ENCODE measurements around the gene PAX2.
"Not testable (repeated sequence)": the region's sequence is repeated elsewhere in the genome, so short reads cannot be mapped to it uniquely, and the experiment has no call there.

PAX2 gene

DNA sequence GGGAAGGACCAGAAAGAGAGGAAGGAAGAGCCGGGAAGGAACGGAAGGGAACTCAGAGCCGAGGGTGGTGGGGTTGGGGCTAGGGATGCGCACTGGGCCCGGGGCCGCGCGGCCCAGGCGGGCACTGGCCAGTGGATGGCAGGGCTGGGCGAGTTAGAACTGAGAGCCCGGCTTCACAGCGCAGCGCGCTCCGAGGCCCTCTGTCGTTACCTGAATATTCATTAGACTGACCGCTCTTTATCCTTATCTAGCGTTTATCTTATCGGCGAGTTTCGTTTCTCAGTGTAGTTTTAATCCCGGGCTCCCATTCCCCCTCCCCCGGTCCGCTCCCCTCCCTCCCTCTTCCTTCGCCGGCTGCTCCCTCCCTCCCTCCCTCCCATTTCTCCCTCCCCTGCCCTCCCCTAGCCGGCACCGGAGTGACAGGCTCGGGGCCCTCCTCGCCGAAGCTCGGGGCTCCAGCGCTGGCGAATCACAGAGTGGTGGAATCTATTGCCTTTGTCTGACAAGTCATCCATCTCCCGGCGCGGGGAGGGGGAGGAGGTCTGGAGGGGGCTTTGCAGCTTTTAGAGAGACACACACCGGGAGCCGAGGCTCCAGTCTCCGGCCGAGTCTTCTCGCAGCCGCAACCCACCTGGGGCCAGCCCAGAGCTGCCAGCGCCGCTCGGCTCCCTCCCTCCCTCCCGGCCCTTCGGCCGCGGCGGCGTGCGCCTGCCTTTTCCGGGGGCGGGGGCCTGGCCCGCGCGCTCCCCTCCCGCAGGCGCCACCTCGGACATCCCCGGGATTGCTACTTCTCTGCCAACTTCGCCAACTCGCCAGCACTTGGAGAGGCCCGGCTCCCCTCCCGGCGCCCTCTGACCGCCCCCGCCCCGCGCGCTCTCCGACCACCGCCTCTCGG, at the start of gene PAX2:
TSS of gene PAX2 (plus strand) at position 596 of the 895 bp plus-strand sequence. CDS start 679 bp downstream, outside the sequence.
- FAIRE-seq: no peak

DNA sequence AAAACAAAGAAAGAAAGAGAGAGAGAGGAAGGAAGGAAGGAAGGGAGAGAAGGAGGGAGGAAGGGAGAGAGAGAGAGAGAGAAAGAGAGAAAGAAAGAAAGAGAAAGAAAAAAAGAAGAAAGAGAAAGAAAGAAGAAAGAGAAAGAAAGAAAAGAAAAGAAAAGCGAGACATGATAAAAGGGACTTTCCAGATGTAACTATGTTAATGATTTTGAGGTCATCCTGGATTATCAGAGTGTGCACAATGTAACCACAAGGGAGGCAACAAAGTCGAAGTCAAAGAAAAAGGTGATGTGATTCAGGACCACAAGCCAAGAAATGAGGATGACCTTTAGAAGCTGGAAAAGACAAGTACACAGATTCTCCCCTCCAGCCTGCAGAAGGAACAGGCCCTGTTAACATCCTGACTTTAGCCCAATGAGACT, 48.9 kb upstream of the PAX2 start:
- no peak for FAIRE-seq
- DNase-seq (ENCODE audit: insufficient read length, low spot score): no peak

More for the DNA sequence above, at the start of gene PAX2:
- no peak for DNase-seq (ENCODE audit: insufficient read length, low spot score)

DNA sequence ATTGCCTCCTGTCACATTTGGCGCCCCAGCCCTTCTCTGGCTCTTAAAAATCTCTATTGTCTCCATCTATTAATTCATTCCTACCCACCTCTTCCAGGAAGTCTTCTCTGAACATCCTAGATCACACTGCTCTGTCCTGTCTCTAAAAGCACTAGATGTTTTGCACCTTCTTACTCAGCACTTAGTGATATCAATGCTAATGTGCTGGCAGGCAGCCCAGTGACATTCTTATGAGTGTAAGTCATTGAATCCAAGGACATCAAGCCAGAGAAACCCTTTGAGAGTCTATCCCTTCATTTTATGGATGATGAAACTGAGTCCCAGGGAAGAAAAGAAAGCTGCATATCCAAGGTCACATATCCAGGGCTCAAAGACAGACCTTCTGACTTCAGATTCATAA, 48.3 kb upstream of the PAX2 start:
- FAIRE-seq: no peak
- DNase-seq (ENCODE audit: insufficient read length, low spot score): peak; percentile 29

DNA sequence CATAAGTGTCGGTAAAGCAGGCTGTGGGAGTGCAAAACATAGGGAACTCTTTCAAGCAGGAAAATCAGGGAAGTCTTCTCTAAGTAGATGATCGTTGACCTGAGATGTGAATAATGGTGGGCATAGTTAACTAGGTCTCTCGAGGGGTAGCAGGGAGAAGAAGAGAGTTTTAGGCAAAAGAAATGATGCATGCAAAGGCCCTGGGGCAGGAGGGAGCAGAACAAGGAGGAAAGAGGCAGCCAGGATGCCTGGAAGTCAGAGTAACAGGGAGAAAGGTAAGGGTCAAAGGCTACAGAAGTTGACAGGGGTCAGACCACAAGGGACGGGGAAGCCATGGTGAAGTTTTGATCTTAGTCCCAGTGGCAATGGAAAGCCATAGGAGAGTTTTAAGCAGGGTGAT, 47.8 kb upstream of the PAX2 start:
- DNase-seq (ENCODE audit: insufficient read length, low spot score) (no peak), FAIRE-seq (no peak)

DNA sequence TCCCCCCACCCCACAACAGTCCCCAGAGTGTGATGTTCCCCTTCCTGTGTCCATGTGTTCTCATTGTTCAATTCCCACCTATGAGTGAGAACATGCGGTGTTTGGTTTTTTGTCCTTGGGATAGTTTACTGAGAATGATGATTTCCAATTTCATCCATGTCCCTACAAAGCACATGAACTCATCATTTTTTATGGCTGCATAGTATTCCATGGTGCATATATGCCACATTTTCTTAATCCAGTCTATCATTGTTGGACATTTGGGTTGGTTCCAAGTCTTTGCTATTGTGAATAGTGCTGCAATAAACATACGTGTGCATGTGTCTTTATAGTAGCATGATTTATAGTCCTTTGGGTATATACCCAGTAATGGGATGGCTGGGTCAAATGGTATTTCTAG, 43.7 kb upstream of the PAX2 start:
- FAIRE-seq; DNase-seq (ENCODE audit: insufficient read length, low spot score): not testable (repeated sequence)

DNA sequence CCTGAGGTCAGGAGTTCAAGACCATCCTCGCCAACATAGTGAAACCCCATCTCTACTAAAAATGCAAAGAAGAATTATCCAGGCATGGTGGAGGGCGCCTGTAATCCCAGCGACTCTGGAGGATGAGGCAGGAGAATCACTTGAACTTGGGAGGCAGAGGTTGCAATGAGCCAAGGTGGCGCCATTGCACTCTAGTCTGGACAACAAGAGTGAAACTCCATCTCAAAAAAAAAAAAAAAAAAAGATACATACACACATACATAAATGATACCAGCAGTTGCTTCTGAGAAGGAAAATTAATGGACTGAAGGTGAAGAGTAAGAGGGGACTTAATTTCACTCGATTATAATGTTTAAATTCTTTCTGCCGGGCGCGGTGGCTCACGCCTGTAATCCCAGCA, 40.2 kb upstream of the PAX2 start:
- FAIRE-seq: no peak
- no peak for DNase-seq (ENCODE audit: insufficient read length, low spot score)

DNA sequence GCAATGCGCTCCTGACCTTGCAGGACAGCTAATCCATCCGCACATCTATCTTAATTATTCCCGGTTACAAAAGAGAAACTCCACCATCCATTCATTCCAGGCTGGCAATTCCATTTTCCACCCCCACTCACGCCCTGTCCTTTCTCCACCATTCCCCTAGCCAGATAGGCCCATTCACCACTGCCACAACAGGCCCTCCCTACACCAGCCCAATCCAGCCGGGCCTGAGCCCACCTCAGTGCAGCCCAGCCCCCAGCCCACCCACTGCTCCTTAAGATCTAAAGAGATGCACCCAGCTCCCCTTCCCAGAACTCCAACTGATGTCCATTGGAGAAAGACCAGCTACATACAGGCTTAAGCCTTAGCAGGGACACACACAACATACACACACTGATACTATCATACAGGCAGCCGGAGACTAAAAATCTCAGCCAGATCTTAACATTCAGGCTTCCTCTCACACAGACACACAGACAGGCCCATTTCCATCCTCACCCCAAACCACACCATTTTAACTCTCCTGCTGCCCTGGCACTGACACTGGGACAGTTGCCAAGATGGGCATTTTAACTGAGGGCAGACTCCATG, 38.0 kb upstream of the PAX2 start:
- no peak for DNase-seq (ENCODE audit: insufficient read length, low spot score)
- no peak for FAIRE-seq

DNA sequence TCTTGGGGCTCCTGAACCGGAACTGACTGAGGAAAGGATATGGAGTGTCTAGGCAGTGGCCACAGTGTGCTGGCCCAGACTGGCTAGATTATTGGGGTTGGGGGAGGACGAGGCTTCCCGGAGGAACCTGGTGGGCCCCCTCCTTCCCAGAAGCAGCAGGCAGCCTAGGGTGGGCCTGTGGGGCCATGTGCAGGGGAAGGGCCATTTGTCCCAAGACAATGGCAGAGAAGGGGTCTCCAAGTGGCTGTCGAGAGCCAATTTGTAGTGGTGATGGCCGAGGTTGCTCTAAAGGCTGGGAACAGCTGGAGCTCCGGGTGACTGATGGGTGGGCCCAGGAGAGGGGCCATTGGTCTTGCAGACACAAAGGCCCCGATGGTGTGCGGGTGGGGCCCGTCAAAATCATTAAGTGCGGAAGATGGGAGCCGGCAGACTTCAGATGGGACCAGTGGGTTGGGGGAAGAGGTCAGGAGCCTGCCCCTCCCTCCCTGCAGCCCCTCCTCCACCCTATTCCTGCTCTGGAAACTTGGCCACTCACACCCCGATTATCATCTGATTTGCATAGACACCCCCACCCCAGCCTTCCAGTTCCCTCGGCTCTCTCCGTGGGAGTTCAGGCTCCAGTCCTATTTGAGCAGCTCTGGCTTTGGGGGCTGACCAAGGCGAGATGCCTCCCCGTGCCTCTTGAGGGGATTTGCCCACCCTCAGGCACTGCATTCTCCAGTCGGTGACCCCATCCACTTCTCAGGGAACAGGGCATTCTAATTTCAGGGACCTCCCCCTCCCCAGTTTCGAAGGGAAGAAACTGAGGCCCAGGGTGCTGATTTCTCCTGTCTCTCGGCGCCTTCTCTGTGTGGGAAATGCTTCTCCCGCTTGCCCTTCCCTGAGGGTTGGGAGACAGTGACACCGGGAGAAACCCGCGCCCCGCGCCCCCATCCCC, 36.0 kb upstream of the PAX2 start:
- no peak for FAIRE-seq
- DNase-seq (ENCODE audit: insufficient read length, low spot score): no peak

DNA sequence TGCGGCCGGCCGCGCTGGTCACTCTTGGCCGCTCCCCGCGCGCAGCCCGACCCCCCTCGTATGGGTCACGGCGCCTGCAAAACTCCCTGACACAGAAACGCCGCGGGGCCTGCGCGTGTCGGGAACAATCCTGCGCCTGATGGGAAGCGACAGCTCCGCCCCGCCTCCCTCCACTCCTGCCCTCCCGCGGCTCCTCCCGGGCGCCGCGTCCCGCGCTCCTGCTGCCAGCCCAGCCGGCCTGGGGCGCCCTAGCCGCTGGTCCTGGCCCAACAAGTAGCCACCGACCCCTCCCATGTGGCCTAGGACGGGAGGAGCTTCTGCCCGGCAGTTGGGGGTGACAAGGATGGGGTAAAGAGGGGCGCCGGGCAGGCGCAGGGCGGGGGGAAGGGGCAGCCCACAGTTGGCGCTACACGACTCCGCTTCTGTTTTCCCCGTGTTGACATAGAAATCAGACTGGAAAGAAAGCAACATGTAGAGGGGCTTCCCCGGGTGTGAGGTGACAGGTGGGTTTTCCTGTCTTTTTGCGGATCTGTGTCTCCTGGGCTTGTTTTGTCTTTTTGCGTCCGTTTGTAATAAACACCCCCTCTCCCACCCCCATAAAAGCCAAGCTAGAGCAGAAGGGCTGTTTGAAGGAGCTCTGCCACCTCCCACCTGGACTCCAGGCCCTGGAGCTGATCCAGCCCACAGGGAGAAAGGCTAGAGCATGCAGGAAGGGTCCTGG, 35.1 kb upstream of the PAX2 start:
- FAIRE-seq (no peak), DNase-seq (ENCODE audit: insufficient read length, low spot score) (no peak)

DNA sequence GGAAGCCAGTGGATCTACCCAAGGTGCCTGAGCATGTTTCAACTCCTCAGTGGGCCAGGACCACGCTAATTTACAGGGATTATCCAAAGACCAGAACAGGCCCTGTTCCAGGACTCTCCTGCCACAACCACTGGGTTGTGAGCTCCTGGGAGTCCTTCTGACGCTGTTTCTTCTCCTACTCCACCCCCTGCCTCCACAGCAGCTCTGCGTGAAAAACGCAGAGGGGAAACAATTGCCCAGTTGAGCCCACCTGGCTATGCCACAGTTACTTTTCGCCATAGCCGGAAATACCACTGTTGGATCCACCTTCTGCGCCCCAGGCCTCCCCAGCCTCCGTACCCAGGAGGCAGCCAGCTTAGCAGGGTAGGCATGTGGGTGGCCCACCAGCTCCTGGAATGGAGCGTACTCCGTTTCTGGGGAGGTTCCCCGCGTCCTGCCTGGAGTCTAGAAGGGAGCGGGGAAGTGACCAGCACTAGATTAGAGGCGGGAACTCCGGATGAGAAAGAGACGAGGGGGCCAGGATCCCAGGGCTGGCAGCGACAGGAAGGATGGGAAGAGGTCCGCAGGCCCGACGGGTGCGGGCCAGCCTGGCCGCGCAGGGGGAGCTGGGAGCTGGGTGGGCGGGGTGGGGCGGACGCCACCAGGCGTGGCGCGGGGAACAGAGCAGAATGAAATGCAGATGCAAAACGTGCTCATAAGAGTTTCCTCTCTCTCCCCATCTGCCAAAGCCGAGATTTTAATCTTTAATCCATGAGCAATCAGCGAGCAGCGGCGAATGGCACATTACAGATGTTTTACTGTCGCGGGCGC, 32.1 kb upstream of the PAX2 start:
- DNase-seq (ENCODE audit: insufficient read length, low spot score): no peak
- no peak for FAIRE-seq

DNA sequence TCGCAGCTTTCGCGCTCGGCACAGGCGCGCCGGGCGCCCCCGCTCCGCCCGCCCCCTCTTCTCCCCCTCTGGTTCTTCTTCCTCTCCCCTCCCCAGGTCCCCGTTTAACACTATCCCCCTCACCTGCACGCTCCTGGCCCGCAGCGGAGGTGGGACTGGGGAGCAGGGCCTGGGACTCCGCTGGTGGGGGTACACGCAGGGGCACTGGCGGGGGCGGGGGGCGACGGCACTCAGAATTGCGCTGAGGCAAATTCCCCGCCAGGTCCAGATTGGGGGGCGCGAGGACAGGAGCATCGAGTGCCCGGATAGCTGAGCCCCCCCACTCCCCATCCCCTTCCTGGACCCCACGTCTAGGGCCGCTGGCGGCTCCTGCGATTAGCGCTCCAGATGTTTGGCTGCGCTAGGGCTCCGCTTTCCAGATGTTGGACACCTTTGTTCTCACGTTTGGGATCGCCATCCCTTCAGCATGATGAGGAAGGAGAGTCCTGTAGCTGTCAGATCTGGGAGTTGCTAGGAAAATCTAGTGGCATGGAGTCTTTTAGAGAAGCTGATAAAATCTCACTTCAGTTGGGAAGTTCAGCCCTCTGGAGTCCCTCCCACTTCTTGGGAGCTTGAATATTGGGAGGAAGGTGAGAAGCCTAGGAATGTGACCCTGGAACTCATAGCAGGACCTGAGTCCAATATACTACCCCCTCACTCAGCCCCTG, 31.4 kb upstream of the PAX2 start:
- DNase-seq (ENCODE audit: insufficient read length, low spot score): no peak
- FAIRE-seq: no peak

DNA sequence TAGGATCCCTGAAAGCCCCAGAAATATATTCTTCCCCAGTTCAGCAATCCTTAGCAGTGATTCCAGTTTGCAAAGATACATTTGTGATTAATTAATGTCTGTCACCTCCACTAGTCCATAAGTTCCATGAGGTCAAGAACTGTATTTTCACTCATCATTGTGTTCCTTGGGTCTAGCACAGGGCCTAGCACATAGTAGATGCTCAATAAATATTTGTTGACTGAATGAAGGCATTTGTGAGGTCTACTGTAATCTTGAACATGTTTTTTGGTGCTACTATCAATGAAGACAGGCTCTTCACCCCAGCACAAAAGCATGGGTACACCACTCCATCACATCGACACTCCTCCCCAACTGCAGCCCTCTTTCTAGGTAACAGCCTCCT, 30.8 kb upstream of the PAX2 start:
- FAIRE-seq: no peak
- DNase-seq (ENCODE audit: insufficient read length, low spot score): no peak

DNA sequence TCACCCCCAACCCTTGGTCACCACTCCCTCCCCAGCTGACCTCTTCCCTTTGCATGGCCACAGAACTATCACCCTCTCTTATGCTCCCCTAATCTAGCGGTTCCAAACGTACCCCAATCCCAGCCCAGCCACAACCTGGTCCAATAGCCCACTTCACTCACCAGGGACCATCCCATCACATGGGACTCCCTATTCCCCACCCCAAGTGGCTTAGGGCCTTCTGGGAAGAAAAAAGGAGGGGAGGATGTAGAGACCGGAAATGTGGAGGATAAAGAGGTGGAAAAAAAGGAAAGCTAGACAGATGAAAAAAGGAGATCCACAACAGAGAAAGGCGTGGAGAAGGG, 30.3 kb upstream of the PAX2 start:
- DNase-seq (ENCODE audit: insufficient read length, low spot score) (no peak), FAIRE-seq (no peak)

DNA sequence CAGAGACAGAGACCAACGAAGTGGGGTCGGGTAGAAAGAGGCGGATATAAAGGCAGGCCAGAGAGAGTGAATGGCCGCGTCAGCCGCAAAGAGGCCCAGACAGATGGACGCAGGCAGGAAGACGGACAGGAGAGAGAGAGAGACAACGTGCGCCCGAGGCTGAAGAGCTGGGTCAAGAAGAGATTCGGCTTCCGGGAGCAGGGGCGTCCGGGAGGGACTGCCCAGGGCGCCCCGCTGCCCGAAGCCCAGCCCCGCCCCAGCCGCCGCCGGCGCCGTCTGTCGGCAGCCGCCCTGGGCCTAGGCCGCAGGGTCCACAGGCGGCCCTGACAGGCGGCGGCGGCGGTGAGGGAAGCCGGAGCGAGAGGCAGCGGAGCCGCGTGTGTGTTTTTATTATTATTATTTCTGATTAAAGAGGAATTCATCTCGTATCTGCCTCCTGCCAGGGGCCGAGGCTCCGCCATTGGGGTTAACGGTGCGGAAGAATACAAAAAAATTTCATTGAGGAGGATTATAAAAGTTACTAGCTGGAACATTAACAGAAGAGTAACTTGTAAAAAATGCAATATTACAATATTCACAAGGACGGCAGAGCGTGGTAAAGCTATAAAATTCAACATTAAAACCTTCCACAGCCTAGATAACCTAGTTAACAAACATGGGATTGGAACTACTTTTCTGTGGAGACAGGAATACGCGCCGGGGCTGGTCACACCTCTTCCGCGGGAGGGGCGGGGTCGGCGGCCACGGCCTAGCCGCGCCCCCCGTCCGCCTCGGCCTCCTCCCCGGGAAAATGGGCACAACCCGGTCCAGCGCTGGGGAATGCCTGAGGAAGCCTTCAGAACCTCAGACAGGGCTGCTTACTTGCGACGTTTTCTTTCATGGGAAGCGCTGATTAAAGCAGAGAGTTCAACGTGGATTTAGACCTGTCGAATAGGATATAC, 29.7 kb upstream of the PAX2 start:
- FAIRE-seq: no peak
- DNase-seq (ENCODE audit: insufficient read length, low spot score): no peak

DNA sequence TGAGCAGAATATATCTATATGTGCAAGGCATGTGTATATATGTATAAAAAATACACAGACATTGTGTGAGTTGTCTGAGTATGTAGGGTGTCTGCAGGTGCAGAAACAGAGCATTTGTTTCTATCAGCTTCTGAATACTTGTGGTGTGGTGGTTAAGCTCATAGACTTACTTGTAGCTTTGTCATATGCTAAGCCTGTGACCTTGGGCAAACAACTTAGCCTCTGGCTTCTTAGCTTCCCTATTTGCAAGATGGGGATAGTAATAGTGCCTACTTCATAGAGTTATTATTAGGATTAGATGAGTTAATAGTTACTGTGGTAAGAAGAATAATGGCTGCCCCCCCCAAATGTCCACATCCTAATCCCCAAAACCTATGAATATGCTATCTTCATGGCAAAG, 28.2 kb upstream of the PAX2 start:
- no peak for DNase-seq (ENCODE audit: insufficient read length, low spot score)
- FAIRE-seq: no peak

DNA sequence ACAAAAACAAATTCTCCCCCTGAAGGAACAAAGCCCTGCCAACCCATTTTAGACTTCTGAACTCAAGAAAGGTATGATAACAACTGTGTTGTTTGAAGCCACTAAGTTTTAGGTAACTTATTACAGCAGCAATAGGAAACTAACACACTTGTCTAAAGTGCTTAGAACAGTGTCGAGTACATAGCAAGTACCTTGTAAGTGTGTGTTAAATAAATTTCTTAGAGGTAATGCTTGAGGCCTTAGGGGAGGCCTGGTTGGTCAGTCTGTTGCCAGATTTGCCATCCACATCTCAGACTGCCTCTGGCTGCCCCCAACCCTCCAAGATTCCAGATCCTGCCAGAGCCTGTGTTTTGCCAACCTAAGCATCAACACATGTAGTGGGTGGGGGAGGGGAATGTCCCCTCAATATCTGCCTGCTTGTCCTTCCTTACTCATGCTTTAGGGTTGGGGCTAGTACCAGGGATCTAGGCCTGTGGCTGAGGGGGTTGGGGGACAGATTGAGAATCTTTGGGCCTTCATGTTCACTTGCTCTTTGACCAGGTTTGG, 27.1 kb upstream of the PAX2 start:
- FAIRE-seq: no peak
- DNase-seq (ENCODE audit: insufficient read length, low spot score): no peak

DNA sequence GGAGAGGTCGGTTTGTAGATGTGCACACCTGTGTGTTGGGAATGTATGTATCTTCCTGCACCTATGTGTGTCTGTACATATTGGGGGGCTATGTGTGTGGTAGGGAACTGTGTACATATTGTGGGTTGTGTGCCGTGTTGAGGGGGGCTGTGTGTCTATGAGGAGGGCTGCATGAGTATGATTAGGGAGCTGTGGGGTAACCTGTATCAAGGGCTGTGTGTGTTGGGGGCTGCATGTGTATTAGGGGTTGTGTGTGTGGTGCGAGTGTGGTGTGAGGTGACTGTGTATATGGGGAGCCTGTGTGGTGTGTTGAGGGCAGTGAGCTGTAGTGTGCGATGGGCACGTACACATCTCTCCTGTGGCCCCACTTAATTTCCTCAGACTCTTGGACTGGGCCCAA, 22.2 kb upstream of the PAX2 start:
- DNase-seq (ENCODE audit: insufficient read length, low spot score): no peak
- FAIRE-seq: no peak

All from HTR-8/SVneo (cell line).